Measurements from ENCODE around the gene GRPEL1. TPM values are rescaled to one million over a fixed set of nuclear protein-coding genes. Genes with fewer than 3 reads are reported as not detected.

Gene GRPEL1
- total RNA-seq, 1 donor from 2014 or later = 67.4 TPM

DNA sequence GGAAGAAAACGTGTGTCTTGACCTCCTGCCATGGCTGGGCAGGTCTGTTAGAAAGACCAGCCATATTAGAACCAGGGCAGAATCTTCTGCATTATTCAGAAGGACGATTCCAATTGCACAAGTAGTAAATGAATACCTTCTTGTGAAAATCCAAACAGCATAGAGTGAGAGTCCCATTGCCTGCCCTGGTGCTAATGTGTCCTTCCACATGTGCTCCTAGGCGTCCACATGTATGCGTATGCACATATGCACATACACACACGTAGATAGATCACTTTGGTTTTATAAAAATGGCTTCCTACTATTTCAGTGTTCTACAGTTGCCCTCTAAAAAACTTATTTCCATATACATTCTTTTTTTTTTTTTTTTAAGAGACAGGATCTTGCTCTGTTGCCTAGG lies 10.2 kb upstream of the GRPEL1 start:
- Histone ChIP-seq H3K4me3 (ENCODE audit: low read depth, low read length) (no peak overlapping the region), H3K36me3 (ENCODE audit: control insufficient read depth, insufficient read depth, low read length) (no peaks in the 10 kb centered on the region), H3K27me3 (ENCODE audit: control insufficient read depth, insufficient read depth, low read length) (no peaks in the 10 kb centered on the region)
- no peak for TF ChIP-seq CTCF (IDR thresholded peaks at IDR 0.05; ENCODE audit: insufficient read depth, low read length, severe bottlenecking)
- no peak for FAIRE-seq
- no peak for DNase-seq (ENCODE audit: low read depth)

DNA sequence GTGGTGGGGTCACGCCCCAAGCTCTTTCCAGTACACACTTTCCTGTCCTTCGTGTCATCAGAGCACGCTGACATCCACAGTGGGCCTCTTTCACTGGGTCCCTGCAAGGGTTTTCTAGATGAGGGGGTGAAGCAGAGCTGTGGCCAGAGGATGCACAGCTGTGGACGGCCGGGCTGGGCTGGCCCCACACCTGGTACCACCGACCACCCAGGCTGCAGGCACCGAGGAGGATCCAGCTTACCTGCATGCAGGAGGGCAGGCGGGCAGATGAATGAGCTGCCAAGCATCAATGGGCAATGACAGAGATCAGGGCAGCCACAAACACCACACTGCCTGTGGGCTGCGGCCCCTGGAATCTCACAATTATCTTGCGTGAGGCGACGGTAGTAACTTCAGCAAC lies 9.5 kb upstream of the GRPEL1 start:
- no peak for FAIRE-seq
- Histone ChIP-seq H3K4me3 (ENCODE audit: low read depth, low read length) (no peak overlapping the region), H3K36me3 (ENCODE audit: control insufficient read depth, insufficient read depth, low read length) (no peaks in the 10 kb centered on the region), H3K27me3 (ENCODE audit: control insufficient read depth, insufficient read depth, low read length) (no peaks in the 10 kb centered on the region)
- DNase-seq (ENCODE audit: low read depth) = no peak
- no peak for TF ChIP-seq CTCF (IDR thresholded peaks at IDR 0.05; ENCODE audit: insufficient read depth, low read length, severe bottlenecking)

DNA sequence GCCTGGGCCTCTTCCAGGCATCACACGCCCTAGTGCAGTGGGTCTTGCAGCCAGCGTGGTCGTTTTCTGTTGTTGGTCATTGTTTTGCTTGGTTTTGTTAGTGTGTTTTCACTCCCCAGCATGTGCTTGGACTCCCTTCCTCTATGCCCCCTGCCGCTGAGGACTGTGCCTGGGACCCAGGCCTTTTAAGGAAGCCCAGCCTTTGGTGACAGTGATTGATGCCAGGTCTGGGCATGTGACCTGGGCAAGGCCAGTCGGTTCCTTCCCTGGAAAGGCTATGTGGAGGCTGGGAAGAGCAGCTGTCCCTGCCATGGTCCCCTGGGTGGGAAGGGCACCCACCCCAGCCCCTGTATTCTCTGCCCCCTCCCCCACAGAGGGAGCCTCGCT lies 8.8 kb upstream of the GRPEL1 start:
- FAIRE-seq (no peak), DNase-seq (ENCODE audit: low read depth) (no peak)
- H3K27me3 ChIP-seq (ENCODE audit: control insufficient read depth, insufficient read depth, low read length) = no peaks in the 10 kb centered on the region
- H3K4me3 ChIP-seq (ENCODE audit: low read depth, low read length) = no peak overlapping the region
- H3K36me3 ChIP-seq (ENCODE audit: control insufficient read depth, insufficient read depth, low read length) = no peaks in the 10 kb centered on the region
- TF ChIP-seq CTCF (IDR thresholded peaks at IDR 0.05; ENCODE audit: insufficient read depth, low read length, severe bottlenecking) = no peak

DNA sequence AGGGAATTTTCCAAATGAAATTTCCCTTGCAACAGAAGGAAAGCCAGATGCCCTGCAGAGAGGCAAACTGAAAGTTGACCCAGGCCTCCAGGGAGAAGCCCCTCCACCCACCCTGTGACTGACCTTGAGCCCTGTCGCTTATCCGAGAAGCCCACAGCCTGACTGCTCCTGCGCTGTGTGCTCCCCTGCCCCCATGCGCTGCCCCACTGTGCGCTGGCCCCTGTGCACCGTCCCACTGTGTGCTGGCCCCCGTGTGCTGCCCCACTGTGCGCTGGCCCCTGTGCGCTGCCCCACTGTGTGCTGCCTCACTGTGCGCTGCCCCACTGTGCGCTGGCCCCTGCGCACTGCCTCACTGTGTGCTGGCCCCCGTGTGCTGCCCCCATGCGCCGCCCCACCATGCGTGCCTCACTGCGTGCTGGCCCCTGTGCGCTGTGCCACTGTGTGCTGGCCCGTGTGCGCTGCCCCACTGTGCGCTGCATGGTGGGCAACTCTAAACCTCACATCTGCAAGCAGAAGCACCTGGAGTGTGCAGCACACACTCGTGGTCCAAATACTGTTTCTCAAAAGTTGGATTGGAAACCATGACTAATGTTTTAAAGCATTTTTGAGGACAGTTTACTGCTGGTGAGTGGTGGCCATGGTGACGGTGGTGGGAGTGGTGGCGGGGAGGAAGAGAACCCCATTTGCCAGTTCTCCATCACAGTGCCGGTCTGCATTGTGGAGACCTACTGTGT lies 8.3 kb upstream of the GRPEL1 start:
- Histone ChIP-seq H3K4me3 (ENCODE audit: low read depth, low read length) (no peak overlapping the region), H3K27me3 (ENCODE audit: control insufficient read depth, insufficient read depth, low read length) (no peaks in the 10 kb centered on the region), H3K36me3 (ENCODE audit: control insufficient read depth, insufficient read depth, low read length) (no peaks in the 10 kb centered on the region)
- no peak for TF ChIP-seq CTCF (IDR thresholded peaks at IDR 0.05; ENCODE audit: insufficient read depth, low read length, severe bottlenecking)
- no peak for FAIRE-seq
- no peak for DNase-seq (ENCODE audit: low read depth)

- no peaks in the 10 kb centered on the region for H3K27me3 ChIP-seq (ENCODE audit: control insufficient read depth, insufficient read depth, low read length)
- no peak overlapping the region for H3K4me3 ChIP-seq (ENCODE audit: low read depth, low read length)
- TF ChIP-seq CTCF (IDR thresholded peaks at IDR 0.05; ENCODE audit: insufficient read depth, low read length, severe bottlenecking) = no peak
- no peak for FAIRE-seq
- H3K36me3 ChIP-seq (ENCODE audit: control insufficient read depth, insufficient read depth, low read length) = no peaks in the 10 kb centered on the region
- DNase-seq (ENCODE audit: low read depth) = no peak
These were observed 6.6 kb upstream of the GRPEL1 start for GRCh38 chr4:7074426-7074825.
